ENCODE results near the gene CMIP.

CMIP gene

DNA sequence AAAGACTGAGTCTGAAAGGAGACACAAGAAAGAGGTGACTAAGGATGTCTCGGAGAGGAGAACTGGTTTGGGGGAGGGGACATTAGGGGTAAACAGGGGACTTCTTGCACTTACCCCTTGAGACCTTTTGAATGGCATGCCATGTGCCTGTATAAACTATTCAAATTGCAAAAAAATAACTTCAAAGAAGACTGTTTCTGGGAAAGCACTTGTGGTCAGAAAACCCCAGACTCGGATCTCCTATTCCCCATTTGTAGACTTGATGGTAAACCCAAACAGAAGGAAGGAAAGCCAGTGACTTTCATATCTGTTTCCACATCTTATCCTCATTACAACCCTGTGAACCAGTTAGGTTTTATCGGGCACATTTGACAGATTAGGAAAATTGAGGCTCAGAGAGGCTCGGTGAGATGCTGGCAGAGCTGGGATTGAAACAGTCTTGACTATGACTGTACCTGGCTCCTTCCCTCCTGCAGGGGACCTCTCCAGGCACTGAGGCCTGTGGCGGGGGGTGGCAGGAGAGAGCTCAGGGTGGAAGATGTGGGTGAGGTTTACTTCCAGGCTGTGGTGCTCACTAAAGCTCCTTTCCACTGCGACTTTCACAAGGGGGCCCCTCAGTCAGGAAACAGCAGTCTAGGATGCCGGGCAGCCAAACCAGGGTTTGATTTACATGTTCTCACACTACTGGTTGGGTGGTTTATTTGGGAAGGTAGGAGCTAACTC, 304.0 kb downstream of the CMIP start:
- no peak for DNase-seq (ENCODE audit: low read depth)

DNA sequence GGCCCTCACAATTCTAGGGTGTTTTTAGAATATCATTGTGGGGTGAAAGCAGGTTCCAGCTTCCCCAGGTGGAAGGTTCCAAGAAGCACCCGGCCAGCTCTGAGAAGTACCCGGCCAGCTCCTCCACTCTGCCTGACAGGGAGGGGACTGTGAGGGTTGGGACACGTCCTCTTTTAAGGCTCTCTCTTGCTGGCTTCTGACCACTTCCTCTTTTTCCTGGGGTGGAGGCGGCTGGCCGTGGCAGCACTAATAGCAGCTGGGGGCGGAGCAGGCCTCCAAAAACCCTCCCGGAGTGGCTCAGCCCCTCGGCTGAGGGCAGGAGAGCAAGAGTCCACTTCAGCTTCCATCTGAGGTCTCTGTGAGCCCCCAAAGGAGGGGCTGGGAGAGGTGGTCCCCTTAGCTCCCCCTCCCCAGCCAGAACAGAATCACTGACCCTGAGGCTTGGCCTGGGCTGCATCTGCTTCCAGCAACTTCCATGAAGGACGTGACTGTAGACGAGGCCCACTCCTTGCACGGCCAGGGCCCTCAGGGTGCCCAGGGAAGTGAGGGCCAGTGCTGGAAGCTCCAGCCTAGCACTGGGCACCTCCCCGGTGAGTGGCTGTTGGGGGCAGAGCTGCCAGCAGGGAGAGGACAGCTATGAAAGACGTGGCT, 307.7 kb downstream of the CMIP start:
- no peak for DNase-seq (ENCODE audit: low read depth)

DNA sequence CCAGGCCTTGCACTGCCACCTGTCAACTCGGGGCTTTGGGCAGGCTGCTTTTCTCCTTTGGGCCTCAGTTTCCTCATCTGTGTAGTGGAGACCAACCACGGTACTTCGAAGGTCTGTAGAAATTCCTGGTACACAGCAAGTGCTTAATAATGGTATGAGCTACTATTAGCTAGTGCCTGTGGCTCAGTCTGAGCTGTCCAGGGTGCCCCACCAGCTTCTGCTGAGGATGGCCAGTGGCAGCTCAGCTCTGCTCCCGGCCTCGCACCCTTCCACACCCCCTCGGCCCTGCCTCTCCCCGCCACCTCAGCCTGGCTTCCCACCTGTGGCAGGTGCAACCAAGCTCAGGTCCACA, 308.2 kb downstream of the CMIP start:
- no peak for DNase-seq (ENCODE audit: low read depth)

DNA sequence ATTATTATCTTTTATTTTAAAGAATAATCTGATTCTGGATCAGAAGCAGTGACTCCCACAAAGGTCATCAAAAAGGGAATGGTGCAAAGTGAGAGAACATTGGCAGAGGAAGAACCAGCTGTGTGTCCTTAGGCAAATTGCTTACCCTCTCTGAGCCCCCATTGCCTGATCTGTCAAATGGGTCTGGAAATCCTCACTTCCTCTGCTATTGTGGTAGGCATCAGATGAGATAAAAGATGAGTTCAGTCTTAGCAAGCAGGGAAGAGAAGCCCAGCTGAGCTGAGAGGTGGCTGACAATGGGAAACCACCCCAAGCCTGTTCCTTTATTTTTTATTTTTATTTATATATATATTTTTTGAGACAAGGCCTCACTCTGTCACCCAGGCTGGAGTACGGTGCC, 310.2 kb downstream of the CMIP start:
- no peak for DNase-seq (ENCODE audit: low read depth)

DNA sequence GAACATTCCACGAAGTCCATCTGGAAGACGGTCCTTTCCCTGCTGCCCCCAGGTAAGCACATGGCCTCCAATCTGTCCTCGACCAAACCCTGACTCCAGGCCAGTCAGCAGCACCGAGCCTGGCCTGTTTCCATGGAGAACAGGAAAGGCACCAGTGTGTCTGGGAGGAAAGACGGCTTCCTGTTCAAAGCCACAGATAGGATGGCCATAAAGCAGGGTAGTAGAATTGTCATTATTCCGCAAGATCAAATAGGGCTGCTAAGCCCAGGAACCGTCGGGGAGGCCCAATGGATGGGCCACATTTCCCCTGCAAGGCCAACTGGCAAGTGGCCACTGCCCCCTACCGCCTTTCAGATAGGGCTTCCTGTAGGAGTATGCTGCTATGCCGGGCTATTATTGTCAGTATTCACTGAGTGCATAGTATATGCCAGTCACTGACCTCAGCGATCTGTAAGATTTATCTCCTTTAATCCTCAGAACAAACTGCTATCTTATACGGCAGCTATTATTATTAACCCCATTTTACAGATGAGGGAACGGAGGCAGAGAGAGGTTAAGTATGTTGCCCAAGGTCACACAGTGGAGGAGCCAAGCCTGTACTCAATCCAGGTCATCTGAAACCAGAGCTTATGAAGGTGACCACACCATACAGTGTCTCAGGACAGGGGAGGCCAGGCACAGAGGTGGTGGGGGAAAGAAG, 311.5 kb downstream of the CMIP start:
- DNase-seq (ENCODE audit: low read depth): no peak

DNA sequence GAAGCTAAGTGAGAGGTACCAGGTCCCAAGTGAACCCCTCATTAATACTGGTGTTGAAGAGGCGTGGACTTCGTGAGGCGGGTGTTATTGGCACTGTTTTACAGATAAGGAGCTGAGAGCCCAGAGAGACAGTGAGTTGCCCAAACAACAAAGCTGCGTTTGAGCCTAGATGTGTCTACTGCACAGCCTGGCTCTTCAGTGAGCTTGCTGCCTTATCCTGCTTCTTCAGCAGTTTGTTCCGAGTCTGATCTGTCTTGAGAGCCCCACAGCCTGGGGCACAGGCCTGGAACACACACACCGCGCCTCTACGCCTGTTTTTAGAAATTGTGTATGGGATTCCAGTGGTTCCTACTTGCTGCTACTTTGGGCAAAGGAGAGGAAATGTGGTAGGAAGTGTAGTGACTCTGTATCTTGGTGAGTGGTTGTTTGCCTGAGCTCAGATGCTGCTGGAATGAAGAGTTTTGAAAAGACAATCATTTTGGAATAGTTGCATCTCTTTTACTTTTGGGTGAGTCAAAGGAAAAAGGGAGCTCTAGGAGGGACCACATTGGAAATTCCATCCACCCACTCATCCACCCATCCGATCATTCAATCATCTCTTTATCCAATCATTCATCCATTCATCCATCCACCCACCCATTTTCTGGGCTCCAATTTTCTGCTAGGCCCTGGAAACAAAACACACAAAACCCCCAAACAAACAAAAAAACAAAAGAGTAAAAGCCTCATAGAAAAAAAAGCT, 312.2 kb downstream of the CMIP start:
- DNase-seq (ENCODE audit: low read depth): no peak

DNA sequence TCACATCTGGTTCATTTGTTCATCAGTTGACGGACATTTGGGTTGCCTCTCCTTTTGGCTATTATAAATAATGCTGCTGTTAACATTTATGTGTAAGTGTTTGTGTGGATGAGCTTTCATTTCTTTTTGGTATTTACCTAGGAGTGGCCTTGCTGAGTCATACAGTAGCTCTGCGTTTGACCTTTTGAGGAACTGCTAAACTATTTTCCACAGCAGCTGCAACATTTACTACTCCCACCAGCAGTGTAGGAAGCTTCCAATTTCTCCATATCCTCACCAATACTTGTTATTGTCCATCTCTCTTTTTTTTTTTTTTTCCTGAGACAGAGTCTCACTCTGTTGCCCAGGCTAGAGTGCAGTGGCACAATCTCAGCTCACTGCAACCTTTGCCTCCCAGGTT, 313.8 kb downstream of the CMIP start:
- no peak for DNase-seq (ENCODE audit: low read depth)

Measured in activated T-cell treated with anti-CD3 and anti-CD28 coated beads for 1 hour (primary cell).